KMS-11 (cell line): ENCODE measurements around the gene UBE4B.
"Not testable (repeated sequence)": the region's sequence is repeated elsewhere in the genome, so short reads cannot be mapped to it uniquely, and the experiment has no call there.

ENCODE experiments used
- H2AFZ ChIP-seq: fragments of 200-600 bp; sonication (generic); 2 replicates; pipeline ENCODE4 v1.6.1; 2016; ENCODE audit warnings: antibody characterized with exemption, mixed run types, low read depth
- H3K27ac ChIP-seq: fragments of 200-600 bp; sonication (generic); 2 replicates; pipeline ENCODE4 v1.6.1; 2016; ENCODE audit warnings: mild to moderate bottlenecking, mixed run types
- H3K27me3 ChIP-seq: fragments of 200-600 bp; sonication (generic); 2 replicates; pipeline ENCODE4 v1.6.1; 2017; ENCODE audit warnings: mild to moderate bottlenecking, low read depth, mixed run types, moderate library complexity; ENCODE audit not compliant: insufficient read depth
- H3K36me3 ChIP-seq: fragments of 200-600 bp; sonication (generic); 2 replicates; pipeline ENCODE4 v1.6.1; 2017; ENCODE audit warnings: mild to moderate bottlenecking, mixed run types; ENCODE audit not compliant: insufficient read depth
- H3K4me1 ChIP-seq: fragments of 200-600 bp; sonication (generic); 2 replicates; pipeline ENCODE4 v1.6.1; 2016; ENCODE audit warnings: mild to moderate bottlenecking, low read depth, mixed run types; ENCODE audit not compliant: poor library complexity, severe bottlenecking
- H3K4me2 ChIP-seq: fragments of 200-600 bp; sonication (generic); 2 replicates; pipeline ENCODE4 v1.7.0; 2016; ENCODE audit warnings: mild to moderate bottlenecking, mixed run types
- H3K4me3 ChIP-seq: fragments of 200-600 bp; sonication (generic); IDR thresholded peaks from 2 replicates; pipeline ENCODE4 v1.6.1; 2017; ENCODE audit warnings: low read depth, low read length, mixed read lengths; ENCODE audit not compliant: insufficient read depth
- H3K79me2 ChIP-seq: fragments of 200-600 bp; sonication (generic); 2 replicates; pipeline ENCODE4 v1.6.1; 2016; ENCODE audit warnings: low read depth, mixed run types; ENCODE audit not compliant: insufficient read depth
- H3K9ac ChIP-seq: fragments of 200-600 bp; sonication (generic); 2 replicates; pipeline ENCODE4 v1.6.1; 2016; ENCODE audit warnings: mild to moderate bottlenecking, mixed run types
- H4K20me1 ChIP-seq: fragments of 200-600 bp; sonication (generic); 2 replicates; pipeline ENCODE4 v1.6.1; 2016; ENCODE audit warnings: mild to moderate bottlenecking, mixed run types; ENCODE audit not compliant: insufficient read depth
- CTCF ChIP-seq: fragments of 200-600 bp; sonication (generic); conservative IDR thresholded peaks from 2 replicates; pipeline ENCODE4 v1.6.1; 2017; ENCODE audit warnings: low read depth, mild to moderate bottlenecking, antibody characterized with exemption, low read length, moderate library complexity, mixed read lengths

Gene UBE4B

GRCh38 chr1:10027027-10027426, 5.7 kb upstream of the UBE4B start:
- Histone ChIP-seq H3K27ac (no peak overlapping the region), H3K4me1 (peaks cover 21% of the 10 kb centered on the region), H3K9ac (no peak overlapping the region), H4K20me1 (no peaks in the 10 kb centered on the region), H3K4me2 (no peak overlapping the region), H2AFZ (no peak overlapping the region), H3K36me3 (no peaks in the 10 kb centered on the region), H3K79me2 (no peaks in the 10 kb centered on the region), H3K4me3 (no peak overlapping the region), H3K27me3 (no peaks in the 10 kb centered on the region)
- no peak for TF ChIP-seq CTCF

GRCh38 chr1:10028956-10029500, 3.7 kb upstream of the UBE4B start:
- H3K4me3 ChIP-seq, H2AFZ ChIP-seq, H3K4me2 ChIP-seq: not testable (repeated sequence)

GRCh38 chr1:10031461-10031860, 1.3 kb upstream of the UBE4B start:
- Histone ChIP-seq H3K79me2 (peaks cover 35% of the 10 kb centered on the region), H3K27me3 (no peaks in the 10 kb centered on the region), H3K4me1 (peaks cover 46% of the 10 kb centered on the region), H3K36me3 (no peaks in the 10 kb centered on the region), H4K20me1 (peaks cover 4% of the 10 kb centered on the region; the same call in 1 of the 2 replicates), H3K4me2 (peak overlapping the region; percentile 1; the same call in 1 of the 2 replicates), H3K27ac (no peak overlapping the region), H3K4me3 (no peak overlapping the region), H3K9ac (no peak overlapping the region), H2AFZ (no peak overlapping the region)
- no peak for TF ChIP-seq CTCF

More at GRCh38 chr1:10028956-10029500, 3.7 kb upstream of the UBE4B start:
- H3K36me3 ChIP-seq, H3K9ac ChIP-seq, H3K27ac ChIP-seq, H4K20me1 ChIP-seq, H3K27me3 ChIP-seq: not testable (repeated sequence)
- Histone ChIP-seq H3K4me1 (peaks cover 24% of the 10 kb centered on the region), H3K79me2 (peaks cover 10% of the 10 kb centered on the region)

- TF ChIP-seq CTCF = no peak
These were observed 644 bp downstream of the UBE4B start for GRCh38 chr1:10033359-10033845.

GRCh38 chr1:10042746-10043145, 10.0 kb downstream of the UBE4B start:
- no peak overlapping the region for H3K9ac ChIP-seq
- H3K27ac ChIP-seq = no peak overlapping the region
- no peak overlapping the region for H3K4me2 ChIP-seq
- H3K79me2 ChIP-seq = peaks cover 86% of the 10 kb centered on the region
- H4K20me1 ChIP-seq = no peaks in the 10 kb centered on the region; the same call in 1 of the 2 replicates
- H3K27me3 ChIP-seq = no peaks in the 10 kb centered on the region
- no peaks in the 10 kb centered on the region; the same call in 1 of the 2 replicates for H3K36me3 ChIP-seq
- H3K4me3 ChIP-seq = no peak overlapping the region
- no peak overlapping the region for H2AFZ ChIP-seq
- TF ChIP-seq CTCF = no peak
- peaks cover 34% of the 10 kb centered on the region for H3K4me1 ChIP-seq

More at GRCh38 chr1:10033359-10033845, 644 bp downstream of the UBE4B start:
- Histone ChIP-seq H3K27me3 (no peaks in the 10 kb centered on the region), H3K4me2 (peak overlapping the region; percentile 94), H3K4me1 (peaks cover 53% of the 10 kb centered on the region), H4K20me1 (peaks cover 4% of the 10 kb centered on the region; the same call in 1 of the 2 replicates), H3K27ac (peak overlapping the region; percentile 92), H3K79me2 (peaks cover 54% of the 10 kb centered on the region), H2AFZ (peak overlapping the region; percentile 86), H3K4me3 (peak overlapping the region; percentile 98), H3K9ac (peak overlapping the region; percentile 92), H3K36me3 (no peaks in the 10 kb centered on the region)
